Gastrocnemius medialis (tissue), 4 donors: ENCODE data around the gene TAGLN.

ENCODE experiments used
- CTCF ChIP-seq, 5 experiments: fragments of 450-650 bp in 3 of 5; fragments of 200-600 bp in 2 of 5; sonication (generic) in 2 of 5; IDR thresholded peaks in 4 of 5; conservative IDR thresholded peaks in 1 of 5; 1 replicate in 4 of 5; 2 replicates in 1 of 5; pipeline ENCODE4 v1.5.1; 2016 to 2019; ENCODE audit warnings: antibody characterized with exemption in 5 of 5, mild to moderate bottlenecking in 3 of 5, moderate library complexity in 3 of 5
- POLR2A ChIP-seq, 2 donors: fragments of 450-650 bp; IDR thresholded peaks; one replicate each; pipeline ENCODE4 v1.6.1; 2017; ENCODE audit warnings: antibody characterized with exemption in 2 of 2, mild to moderate bottlenecking in 2 of 2, moderate library complexity in 2 of 2

- TF ChIP-seq CTCF (IDR thresholded peaks at IDR 0.05 in 4 of 5, conservative IDR thresholded peaks at IDR 0.05 in 1 of 5) (no peak), POLR2A (IDR thresholded peaks at IDR 0.05) (no peak)
Observed at GRCh38 chr11:117228091-117228490, 28.9 kb downstream of the TAGLN start.
